HG03565 (cell line): ENCODE data around the gene GALNT17.
"Not testable (repeated sequence)": the region's sequence is repeated elsewhere in the genome, so short reads cannot be mapped to it uniquely, and the experiment has no call there.

Experiments
- ATAC-seq: cut with Tn5 transposase; IDR thresholded peaks from one replicate; pipeline ENCODE4 v1.9.1; 2021; ENCODE audit warnings: mild to moderate bottlenecking, moderate library complexity; ENCODE audit not compliant: unreplicated experiment

GALNT17 gene

GRCh38 chr7:71604818-71605414 is 473.0 kb downstream of the GALNT17 start:
- no peak for ATAC-seq

GRCh38 chr7:71611986-71612385 is 480.0 kb downstream of the GALNT17 start:
- no peak for ATAC-seq

- no peak for ATAC-seq
Observed at GRCh38 chr7:71612911-71613310, 481.0 kb downstream of the GALNT17 start.

- ATAC-seq, result no peak
Observed at GRCh38 chr7:71613313-71613712, 481.4 kb downstream of the GALNT17 start.

- ATAC-seq, result no peak
Observed at GRCh38 chr7:71615017-71615416, 483.1 kb downstream of the GALNT17 start.

- ATAC-seq, result no peak
Observed at GRCh38 chr7:71616217-71616616, 484.3 kb downstream of the GALNT17 start.

- ATAC-seq, result no peak
Observed at GRCh38 chr7:71618278-71618677, 486.3 kb downstream of the GALNT17 start.

GRCh38 chr7:71625545-71625944 is 493.6 kb downstream of the GALNT17 start:
- ATAC-seq, result no peak

GRCh38 chr7:71626206-71626605 is 494.3 kb downstream of the GALNT17 start:
- no peak for ATAC-seq

- ATAC-seq, result no peak
Observed at GRCh38 chr7:71627651-71628050, 495.7 kb downstream of the GALNT17 start.

- no peak for ATAC-seq
Observed at GRCh38 chr7:71630516-71630915, 498.6 kb downstream of the GALNT17 start.

GRCh38 chr7:71633551-71634008 is 501.6 kb downstream of the GALNT17 start:
- ATAC-seq, result no peak

GRCh38 chr7:71635849-71636248 is 503.9 kb downstream of the GALNT17 start:
- not testable (repeated sequence) for ATAC-seq

- no peak for ATAC-seq
Observed at GRCh38 chr7:71636329-71636728, 504.4 kb downstream of the GALNT17 start.

- ATAC-seq, result no peak
Observed at GRCh38 chr7:71637578-71637977, 505.6 kb downstream of the GALNT17 start.

- ATAC-seq, result no peak
Observed at GRCh38 chr7:71638108-71638507, 506.2 kb downstream of the GALNT17 start.

- ATAC-seq, result no peak
Observed at GRCh38 chr7:71639382-71640085, 507.6 kb downstream of the GALNT17 start.

GRCh38 chr7:71643031-71643430 is 511.1 kb downstream of the GALNT17 start:
- not testable (repeated sequence) for ATAC-seq

GRCh38 chr7:71645836-71646235 is 513.9 kb downstream of the GALNT17 start:
- no peak for ATAC-seq

- no peak for ATAC-seq
Observed at GRCh38 chr7:71649812-71650211, 517.9 kb downstream of the GALNT17 start.

- no peak for ATAC-seq
Observed at GRCh38 chr7:71650653-71651337, 518.9 kb downstream of the GALNT17 start.

GRCh38 chr7:71652510-71652909 is 520.6 kb downstream of the GALNT17 start:
- ATAC-seq, result no peak
